Heart right ventricle (tissue), 16 donors: ENCODE measurements around the gene NUP133. TPM values are rescaled to one million over a fixed set of nuclear protein-coding genes. Genes with fewer than 3 reads are reported as not detected.

Experiments
- ATAC-seq, 8 donors: fragments of 200-7000 bp; cut with Tn5 transposase; one replicate each; pipeline ENCODE4 v1.9.1; 2020; ENCODE audit warnings: mild to moderate bottlenecking in 8 of 8, moderate library complexity in 8 of 8, moderate number of reproducible peaks in 1 of 8
- DNase-seq, 2 donors: peaks; one replicate each; pipeline ENCODE4 v3.0.0-alpha.2; 2020
- H3K27ac ChIP-seq, 10 donors: fragments of 200-600 bp; sonication (generic) in 2 of 10; one replicate each; pipeline versions ENCODE4 v1.5.0 to v1.8.0; 2020 to 2022; ENCODE audit warnings: mild to moderate bottlenecking in 3 of 10
- H3K27me3 ChIP-seq, 7 donors: fragments of 200-600 bp; one replicate each; pipeline ENCODE4 v1.8.0; 2021 to 2022; ENCODE audit warnings: mild to moderate bottlenecking in 2 of 7
- H3K36me3 ChIP-seq, 9 donors: fragments of 200-600 bp; sonication (generic) in 1 of 9; one replicate each; pipeline versions ENCODE4 v1.5.0 to v1.8.0; 2020 to 2022; ENCODE audit warnings: mild to moderate bottlenecking in 2 of 9
- H3K4me1 ChIP-seq, 9 donors: fragments of 200-600 bp; sonication (generic) in 1 of 9; one replicate each; pipeline versions ENCODE4 v1.5.0 to v1.8.0; 2020 to 2022; ENCODE audit warnings: mild to moderate bottlenecking in 4 of 9
- H3K4me3 ChIP-seq, 10 donors: fragments of 200-600 bp; sonication (generic) in 2 of 10; one replicate each; pipeline versions ENCODE4 v1.5.0 to v1.8.0; 2020 to 2022; ENCODE audit warnings: mild to moderate bottlenecking in 7 of 10, moderate library complexity in 2 of 10
- H3K9me3 ChIP-seq, 11 donors: fragments of 200-600 bp in 10 of 11; sonication (generic) in 2 of 11; one replicate each; pipeline versions ENCODE4 v1.5.0 to v1.8.0; 2013 to 2022; ENCODE audit warnings: mild to moderate bottlenecking in 2 of 11, control low read depth in 1 of 11, moderate library complexity in 1 of 11
- WGBS, 2 donors: extraction: QIAGEN DNeasy Blood & Tissue Kit; methylation state at CpG; one replicate each; pipeline ENCODE4 v1.1.7; 2013; ENCODE audit warnings: inconsistent platforms in 1 of 2; 5-methylcytosine and 5-hydroxymethylcytosine counted together
- intact Hi-C, 10 donors: fragments of 100-400 bp; cut with DNase I; formaldehyde crosslinking; loops; one replicate each; pipeline versions ENCODE4 v1.11.1 to v1.14.2; 2022
- polyA plus RNA-seq, 2 donors: library from polyadenylated mRNA; stranded (reverse); fragments of 200-250 nt; gene quantifications; one replicate each; pipeline ENCODE4 v1.2.3, GENCODE V29; 2013
- total RNA-seq, 10 donors: library from RNA; stranded (reverse); fragmentation: NEBNext Ultra II Directional in 3 of 10; extraction: Animal tissue kit (Norgen Biotek cat#: 25700) in 3 of 10; gene quantifications; one replicate each; pipeline versions ENCODE4 v1.2.1 to v1.2.4, GENCODE V29; 2021 to 2023
- TF ChIP-seq, protein P1 (sequence below), 9 donors: fragments of 200-600 bp; sonication (generic) in 2 of 9; IDR thresholded peaks; one replicate each; pipeline versions ENCODE4 v1.5.0 to v1.8.0; 2021 to 2022; ENCODE audit warnings: antibody characterized with exemption in 9 of 9, mild to moderate bottlenecking in 5 of 9, moderate library complexity in 1 of 9
- donor health status: Arrhythmogenic right ventricular cardiomyopathy.
- donor health status: ischemic (EF 13 %, LVEDD 7.1; RV severe dilation, severe dysfunction).
- donor health status: healthy with polysubstance abuse.
- donor health status: DM: no; HTN: yes; CAD: no.
- donor health status: DM: no; HTN: no; CAD: no.
- donor health status: ischemic (EF 25% LVEDD 6.9; RV normal size, moderate dysfunction).
- donor health status: ischemic (EF 25% LVEDD 5.7; RV mildly dilated, moderate dysfunction).
- donor health status: healthy.
- donor health status: DM: yes; HTN: yes; CAD: no.
- donor health status: Ischemic cardiomyopathy.
- donor health status: ischemic (EF 35%, LVEDD 5.7; RV mildly dilated, moderate dysfunction).
- donor health status: nonischemic (EF 11% LVEDD 7.7; RV severe dilation, severe dysfunction).
- donor health status: DM: yes; HTN: yes; CAD: no.
- donor health status: PGD.
- donor health status: ischemic (EF 29% LVEDD 5.4; RV normal size, mild dysfunction).
- donor health status: nonischemic (EF 23%, LVEDD 6.1; RV moderate dilation, normal function).

The NUP133 gene
- total and polyA plus RNA-seq, 12 donors, result 9.3 to 36.3 (median 31.3) TPM

DNA sequence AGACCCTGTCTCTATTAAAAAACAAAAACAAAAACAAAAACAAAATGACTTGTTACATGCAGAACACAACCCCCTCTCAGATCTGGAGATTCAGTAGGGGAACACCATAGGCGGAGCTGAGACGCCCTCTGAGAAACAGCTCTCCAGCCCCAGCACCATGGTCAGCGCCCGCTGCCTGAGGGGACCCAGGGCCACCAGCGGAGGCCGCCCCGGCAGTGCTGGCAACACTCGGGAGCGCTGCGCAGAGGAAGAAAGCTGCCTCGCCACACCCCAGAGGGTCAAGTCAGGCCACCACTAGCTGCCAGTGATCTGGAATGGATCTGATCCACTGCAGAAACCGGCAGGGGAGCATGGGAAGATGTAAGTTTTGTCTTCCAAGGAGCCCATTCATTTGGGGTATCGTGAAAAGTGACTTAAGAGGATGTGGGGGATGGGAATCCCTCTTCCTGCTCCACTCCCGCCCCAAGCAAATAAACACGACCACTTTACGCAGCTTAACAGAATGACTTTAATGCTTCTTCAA, 77.3 kb downstream of the NUP133 start:
- H3K27ac ChIP-seq, result peak overlapping the region in 5 of 10 donors; percentile 20 to 99 (median 92)
- TF ChIP-seq, protein P1, sequence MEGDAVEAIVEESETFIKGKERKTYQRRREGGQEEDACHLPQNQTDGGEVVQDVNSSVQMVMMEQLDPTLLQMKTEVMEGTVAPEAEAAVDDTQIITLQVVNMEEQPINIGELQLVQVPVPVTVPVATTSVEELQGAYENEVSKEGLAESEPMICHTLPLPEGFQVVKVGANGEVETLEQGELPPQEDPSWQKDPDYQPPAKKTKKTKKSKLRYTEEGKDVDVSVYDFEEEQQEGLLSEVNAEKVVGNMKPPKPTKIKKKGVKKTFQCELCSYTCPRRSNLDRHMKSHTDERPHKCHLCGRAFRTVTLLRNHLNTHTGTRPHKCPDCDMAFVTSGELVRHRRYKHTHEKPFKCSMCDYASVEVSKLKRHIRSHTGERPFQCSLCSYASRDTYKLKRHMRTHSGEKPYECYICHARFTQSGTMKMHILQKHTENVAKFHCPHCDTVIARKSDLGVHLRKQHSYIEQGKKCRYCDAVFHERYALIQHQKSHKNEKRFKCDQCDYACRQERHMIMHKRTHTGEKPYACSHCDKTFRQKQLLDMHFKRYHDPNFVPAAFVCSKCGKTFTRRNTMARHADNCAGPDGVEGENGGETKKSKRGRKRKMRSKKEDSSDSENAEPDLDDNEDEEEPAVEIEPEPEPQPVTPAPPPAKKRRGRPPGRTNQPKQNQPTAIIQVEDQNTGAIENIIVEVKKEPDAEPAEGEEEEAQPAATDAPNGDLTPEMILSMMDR (IDR thresholded peaks at IDR 0.05), result peak in 1 of 9 donors; percentile 16
- peak overlapping the region in 6 of 10 donors; percentile 29 to 65 (median 59) for H3K4me3 ChIP-seq
- WGBS, 2 donors, result 1 to 3% methylated on average over 16 of the region's 16 CpGs
- H3K4me1 ChIP-seq, result peaks cover 0 to 30% (median 24%) of the 10 kb centered on the region in 9 donors
- ATAC-seq, result peak; percentile 10 to 78 (median 36)
- intact Hi-C loops, result loop anchor here in 2 of 10 donors (2.0 to 10.0 kb wide), 2 partner anchors 20 to 136 kb away; no protein-coding TSS in a partner anchor
- H3K27me3 ChIP-seq, result peaks cover 15 to 100% (median 79%) of the 10 kb centered on the region in 7 donors
- H3K9me3 ChIP-seq, result no peaks in the 10 kb centered on the region
- peak; percentile 73 for DNase-seq
- H3K36me3 ChIP-seq, result peaks cover 0 to 21% (median 0%) of the 10 kb centered on the region in 9 donors

DNA sequence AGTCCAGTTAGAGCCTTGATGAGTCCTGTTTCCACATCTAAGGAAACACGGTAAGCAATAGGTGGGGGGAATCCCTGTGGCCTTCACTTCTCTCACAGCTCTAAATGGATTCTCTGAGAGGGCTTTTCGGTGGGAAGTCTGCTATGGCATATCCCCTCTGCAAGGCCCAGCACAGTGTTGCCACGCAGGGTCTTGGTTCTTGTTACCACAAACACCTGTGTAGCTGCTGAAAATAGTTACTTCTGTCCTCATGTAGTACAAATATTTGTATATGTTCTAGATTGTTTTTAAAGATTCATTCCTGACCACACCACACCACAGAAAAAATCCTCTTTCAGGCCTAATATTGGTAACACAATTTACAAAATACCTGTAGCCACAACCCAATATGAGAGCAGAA, 79.9 kb downstream of the NUP133 start:
- peaks cover 0 to 15% (median 8%) of the 10 kb centered on the region in 11 donors for H3K9me3 ChIP-seq
- H3K27me3 ChIP-seq, result peaks cover 8 to 83% (median 59%) of the 10 kb centered on the region in 7 donors
- 71 to 78% methylated on average over 3 of the region's 3 CpGs for WGBS, 2 donors
- ATAC-seq (no peak), DNase-seq (no peak)
- intact Hi-C loops, result no loop called here
- H3K27ac ChIP-seq, result peak overlapping the region in 1 of 10 donors; percentile 11
- TF ChIP-seq, protein P1 (IDR thresholded peaks at IDR 0.05), result no peak
- H3K36me3 ChIP-seq, result peaks cover 0 to 19% (median 0%) of the 10 kb centered on the region in 9 donors
- H3K4me3 ChIP-seq, result no peak overlapping the region
- peaks cover 0 to 21% (median 16%) of the 10 kb centered on the region in 9 donors for H3K4me1 ChIP-seq

DNA sequence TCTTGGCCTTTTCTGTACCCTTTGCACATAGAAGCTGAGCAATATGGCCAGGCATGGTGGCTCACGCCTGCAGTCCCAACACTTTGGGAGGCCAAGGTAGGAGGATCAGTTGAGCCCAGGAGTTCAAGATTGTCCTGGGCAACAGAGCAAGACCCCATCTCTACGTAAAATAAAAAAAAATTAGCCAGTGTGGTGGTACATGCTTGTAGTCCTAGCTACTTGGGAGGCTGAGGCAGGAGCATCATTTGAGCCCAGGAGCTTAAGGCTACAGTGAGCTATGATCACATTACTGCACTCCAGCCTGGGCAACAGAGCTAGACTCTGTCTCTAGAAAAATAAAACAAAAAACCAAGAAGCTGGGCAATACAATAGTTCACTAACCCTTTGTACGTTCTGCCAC, 80.6 kb downstream of the NUP133 start:
- peaks cover 5 to 76% (median 52%) of the 10 kb centered on the region in 7 donors for H3K27me3 ChIP-seq
- ATAC-seq, result no peak
- intact Hi-C loops, result no loop called here
- no peak overlapping the region for H3K27ac ChIP-seq
- H3K9me3 ChIP-seq, result peaks cover 0 to 20% (median 10%) of the 10 kb centered on the region in 11 donors
- H3K36me3 ChIP-seq, result peaks cover 0 to 13% (median 0%) of the 10 kb centered on the region in 9 donors
- no peak for DNase-seq
- H3K4me3 ChIP-seq, result no peak overlapping the region
- H3K4me1 ChIP-seq, result peaks cover 0 to 18% (median 15%) of the 10 kb centered on the region in 9 donors
- WGBS, 2 donors, result 78 to 86% methylated on average over 3 of the region's 3 CpGs
- TF ChIP-seq, protein P1 (IDR thresholded peaks at IDR 0.05), result no peak

DNA sequence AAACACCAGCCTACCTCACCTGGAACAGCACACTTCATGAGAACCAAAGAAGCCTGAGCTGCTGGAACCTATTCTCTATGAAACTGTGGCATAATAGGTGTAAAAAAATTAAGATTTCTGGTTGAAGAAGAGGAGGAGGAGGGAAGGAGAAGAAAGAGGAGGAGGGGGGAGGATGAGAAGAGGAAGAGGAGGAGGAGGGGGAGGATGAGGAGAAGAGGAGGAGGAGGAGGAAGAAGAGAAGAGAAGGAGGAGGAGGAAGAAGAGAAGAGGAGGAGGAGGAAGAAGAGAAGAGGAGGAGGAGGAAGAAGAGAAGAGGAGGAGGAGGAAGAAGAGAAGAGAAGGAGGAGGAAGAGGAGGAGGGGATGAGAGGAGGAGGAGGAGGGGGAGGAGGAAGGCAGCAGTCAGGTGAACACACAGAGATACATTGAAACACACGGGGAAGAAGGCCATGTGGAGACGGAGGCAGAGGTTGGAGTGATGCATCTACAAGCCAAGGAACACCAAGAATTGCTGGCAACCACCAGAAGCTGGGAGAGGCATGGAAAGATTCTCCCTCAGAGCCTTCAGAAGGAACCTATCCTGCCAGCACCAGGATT, 82.5 kb downstream of the NUP133 start:
- 79 to 81% methylated on average over 2 of the region's 2 CpGs for WGBS, 2 donors
- Histone ChIP-seq H3K4me3 (no peak overlapping the region), H3K27me3 (peaks cover 0 to 57% (median 34%) of the 10 kb centered on the region in 7 donors), H3K4me1 (peaks cover 0 to 2% (median 0%) of the 10 kb centered on the region in 9 donors), H3K36me3 (no peaks in the 10 kb centered on the region), H3K9me3 (peaks cover 0 to 20% (median 10%) of the 10 kb centered on the region in 11 donors), H3K27ac (no peak overlapping the region)
- DNase-seq (no peak), ATAC-seq (no peak)
- TF ChIP-seq, protein P1 (IDR thresholded peaks at IDR 0.05), result no peak
- intact Hi-C loops, result no loop called here
